Measurements from ENCODE around the gene PCDH1. TPM values are rescaled to one million over a fixed set of nuclear protein-coding genes. Genes with fewer than 3 reads are reported as not detected.

The PCDH1 gene
- polyA plus RNA-seq, 1 experiment: 0.12 TPM

DNA sequence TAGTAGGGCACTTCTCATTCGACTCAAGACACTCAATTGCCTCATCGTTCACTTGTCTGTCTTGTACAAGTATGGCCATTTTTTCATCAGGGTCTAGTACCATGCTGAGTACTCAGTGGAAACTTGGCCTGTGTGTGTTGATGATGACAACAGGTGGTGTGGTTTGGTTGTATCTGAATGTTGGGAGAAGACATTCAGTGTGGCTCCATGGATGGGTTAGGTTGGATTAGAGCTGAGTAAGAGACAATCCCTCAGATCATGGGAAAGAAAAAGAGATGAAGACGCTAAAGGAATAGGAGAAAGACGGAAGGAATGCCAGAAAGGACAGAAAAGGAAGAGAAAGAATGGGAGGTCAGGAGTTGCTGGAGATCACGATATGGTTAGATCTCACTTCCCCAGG, 17.0 kb downstream of the PCDH1 start:
- no peak overlapping the region for H3K27ac ChIP-seq (ENCODE audit: low read depth, low read length)
- TF ChIP-seq, protein P1, sequence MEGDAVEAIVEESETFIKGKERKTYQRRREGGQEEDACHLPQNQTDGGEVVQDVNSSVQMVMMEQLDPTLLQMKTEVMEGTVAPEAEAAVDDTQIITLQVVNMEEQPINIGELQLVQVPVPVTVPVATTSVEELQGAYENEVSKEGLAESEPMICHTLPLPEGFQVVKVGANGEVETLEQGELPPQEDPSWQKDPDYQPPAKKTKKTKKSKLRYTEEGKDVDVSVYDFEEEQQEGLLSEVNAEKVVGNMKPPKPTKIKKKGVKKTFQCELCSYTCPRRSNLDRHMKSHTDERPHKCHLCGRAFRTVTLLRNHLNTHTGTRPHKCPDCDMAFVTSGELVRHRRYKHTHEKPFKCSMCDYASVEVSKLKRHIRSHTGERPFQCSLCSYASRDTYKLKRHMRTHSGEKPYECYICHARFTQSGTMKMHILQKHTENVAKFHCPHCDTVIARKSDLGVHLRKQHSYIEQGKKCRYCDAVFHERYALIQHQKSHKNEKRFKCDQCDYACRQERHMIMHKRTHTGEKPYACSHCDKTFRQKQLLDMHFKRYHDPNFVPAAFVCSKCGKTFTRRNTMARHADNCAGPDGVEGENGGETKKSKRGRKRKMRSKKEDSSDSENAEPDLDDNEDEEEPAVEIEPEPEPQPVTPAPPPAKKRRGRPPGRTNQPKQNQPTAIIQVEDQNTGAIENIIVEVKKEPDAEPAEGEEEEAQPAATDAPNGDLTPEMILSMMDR (IDR thresholded peaks at IDR 0.05; ENCODE audit: low read depth, low read length): no peak
- ChIA-PET CTCF (interaction anchor here (1.1 kb wide), 1 partner anchor 157 kb away, joined by 10 read pairs; no protein-coding TSS in a partner anchor), POLR2A (no interaction called here)
- no peak overlapping the region for H3K4me3 ChIP-seq (ENCODE audit: low read depth, low read length)
- DNase-seq (ENCODE audit: low read depth, low spot score): no peak
- H3K9me3 ChIP-seq (ENCODE audit: control insufficient read depth, insufficient read depth, low read length): no peaks in the 10 kb centered on the region
- H3K27me3 ChIP-seq (ENCODE audit: control insufficient read depth, insufficient read depth, low read length): peaks cover 23% of the 10 kb centered on the region

DNA sequence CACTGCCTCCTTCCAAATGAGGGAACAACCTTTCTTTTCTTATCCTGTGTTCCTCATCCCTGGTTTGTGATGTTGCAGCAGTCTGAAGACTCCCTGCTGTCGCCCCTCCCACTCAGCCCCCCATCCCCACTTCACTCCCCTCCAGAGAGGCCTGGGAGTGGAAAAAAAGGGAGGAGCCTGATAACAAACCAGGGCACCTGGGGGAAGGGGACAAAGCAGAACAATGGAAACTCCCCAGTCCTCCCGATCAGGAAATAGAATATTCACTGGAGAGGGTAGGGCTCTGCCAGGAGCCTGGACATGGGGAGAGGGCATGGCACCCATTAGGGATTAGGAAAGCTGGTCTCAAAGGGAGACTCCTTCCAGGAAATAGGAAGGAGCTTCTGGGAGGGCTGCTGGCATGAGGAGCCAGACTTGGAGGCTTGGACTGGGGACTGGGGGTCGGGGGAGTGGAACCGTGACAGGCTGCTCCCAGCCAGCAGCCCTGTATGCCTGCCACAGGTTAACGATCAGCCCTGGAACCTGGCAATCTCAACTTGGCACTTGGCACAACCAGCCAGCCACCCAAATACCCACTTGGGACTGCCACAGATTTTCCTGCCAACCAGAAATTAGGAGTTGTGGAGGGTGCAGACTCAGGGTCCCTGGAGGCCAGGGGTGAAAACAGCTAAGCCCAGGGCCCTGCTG, 20.0 kb downstream of the PCDH1 start:
- ChIA-PET POLR2A (no interaction called here), CTCF (no interaction called here)
- TF ChIP-seq, protein P1 (IDR thresholded peaks at IDR 0.05; ENCODE audit: low read depth, low read length): no peak
- no peaks in the 10 kb centered on the region; the same call in 1 of the 2 replicates for H3K9me3 ChIP-seq (ENCODE audit: control insufficient read depth, insufficient read depth, low read length)
- H3K27ac ChIP-seq (ENCODE audit: low read depth, low read length): no peak overlapping the region
- H3K27me3 ChIP-seq (ENCODE audit: control insufficient read depth, insufficient read depth, low read length): peaks cover 25% of the 10 kb centered on the region
- no peak for DNase-seq (ENCODE audit: low read depth, low spot score)
- no peak overlapping the region for H3K4me3 ChIP-seq (ENCODE audit: low read depth, low read length)

DNA sequence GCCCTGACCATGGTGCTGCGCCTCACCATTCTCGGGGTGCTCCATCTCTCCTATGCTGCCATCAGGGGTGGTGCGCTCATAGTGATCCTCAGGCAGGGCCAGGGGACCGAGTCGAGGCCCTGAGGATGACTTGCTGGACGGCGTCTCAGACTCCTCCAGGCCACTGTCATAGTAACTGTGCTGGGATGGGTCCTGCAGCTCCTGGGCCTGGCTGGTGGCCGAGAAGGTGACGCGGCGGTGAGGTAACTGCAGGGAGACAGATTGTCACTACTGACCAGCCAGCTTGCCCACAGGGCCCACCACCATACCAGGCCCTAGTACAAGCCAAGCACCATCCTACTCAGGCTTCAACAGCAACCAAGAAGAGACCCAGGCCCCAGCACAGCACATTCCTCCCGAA, 21.0 kb downstream of the PCDH1 start:
- CTCF ChIA-PET: interaction anchor here (0.5 to 1.1 kb wide), 2 partner anchors 22 to 32 kb away, joined by 3 read pairs; no protein-coding TSS in a partner anchor
- H3K9me3 ChIP-seq (ENCODE audit: control insufficient read depth, insufficient read depth, low read length): no peaks in the 10 kb centered on the region; the same call in 1 of the 2 replicates
- POLR2A ChIA-PET: no interaction called here

DNA sequence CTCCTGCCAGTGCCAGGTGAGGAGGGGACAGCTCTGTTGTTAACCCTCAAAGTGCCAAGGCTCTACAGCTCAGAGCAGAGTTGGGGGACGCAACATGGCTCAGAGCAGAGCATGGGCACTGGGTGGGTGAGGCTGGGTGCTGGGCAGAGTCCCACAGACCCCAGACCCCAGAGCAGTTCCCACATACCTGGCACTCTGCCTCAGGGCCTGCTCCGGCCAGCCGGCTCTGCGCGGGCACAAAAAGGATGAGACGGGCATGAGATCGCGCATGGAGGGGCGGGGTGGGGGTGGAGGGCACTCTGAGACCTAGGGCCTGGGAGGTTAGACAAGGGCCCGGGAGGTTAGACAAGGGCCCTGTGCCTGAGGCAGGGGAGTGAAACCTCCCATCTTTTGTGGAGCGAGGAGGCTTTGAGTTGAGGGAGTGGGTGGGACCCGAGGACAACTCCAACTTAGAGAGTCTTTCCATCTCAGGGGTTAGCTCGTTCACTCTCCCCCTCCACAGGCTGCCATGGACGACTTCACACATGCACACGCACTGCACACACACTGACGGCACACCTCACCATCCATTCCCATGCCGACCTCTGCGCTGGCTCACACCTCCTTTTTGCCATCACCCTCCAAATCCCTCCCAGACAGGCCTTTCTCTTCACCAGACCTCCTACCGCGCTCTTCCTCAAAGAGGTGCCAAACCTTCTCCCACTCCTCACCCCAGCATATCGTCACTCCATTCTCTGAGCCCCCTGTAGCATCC, 22.0 kb downstream of the PCDH1 start:
- TF ChIP-seq, protein P1 (IDR thresholded peaks at IDR 0.05; ENCODE audit: low read depth, low read length): no peak
- no peaks in the 10 kb centered on the region; the same call in 1 of the 2 replicates for H3K9me3 ChIP-seq (ENCODE audit: control insufficient read depth, insufficient read depth, low read length)
- H3K27me3 ChIP-seq (ENCODE audit: control insufficient read depth, insufficient read depth, low read length): peaks cover 18% of the 10 kb centered on the region
- H3K27ac ChIP-seq (ENCODE audit: low read depth, low read length): no peak overlapping the region
- H3K4me3 ChIP-seq (ENCODE audit: low read depth, low read length): no peak overlapping the region
- ChIA-PET CTCF (no interaction called here), POLR2A (no interaction called here)
- DNase-seq (ENCODE audit: low read depth, low spot score): no peak

More for the DNA sequence above, 21.0 kb downstream of the PCDH1 start:
- Histone ChIP-seq H3K27ac (ENCODE audit: low read depth, low read length) (no peak overlapping the region), H3K4me3 (ENCODE audit: low read depth, low read length) (no peak overlapping the region), H3K27me3 (ENCODE audit: control insufficient read depth, insufficient read depth, low read length) (peaks cover 25% of the 10 kb centered on the region)
- TF ChIP-seq, protein P1 (IDR thresholded peaks at IDR 0.05; ENCODE audit: low read depth, low read length): no peak
- no peak for DNase-seq (ENCODE audit: low read depth, low spot score)

All from AG04450 (cell line).